Hepatocyte (in vitro differentiated cells): ENCODE data around the gene NEDD4L.

Experiments
- CTCF ChIP-seq: fragments of 200-600 bp; sonication (generic); IDR thresholded peaks from 2 replicates; pipeline ENCODE4 v1.5.1; 2016; ENCODE audit warnings: antibody characterized with exemption, mild to moderate bottlenecking; ENCODE audit not compliant: poor library complexity
- EZH2 ChIP-seq: fragments of 200-600 bp; sonication (generic); IDR thresholded peaks from 2 replicates; pipeline ENCODE4 v1.6.1; 2016; ENCODE audit warnings: antibody characterized with exemption, mild to moderate bottlenecking, borderline replicate concordance

DNA sequence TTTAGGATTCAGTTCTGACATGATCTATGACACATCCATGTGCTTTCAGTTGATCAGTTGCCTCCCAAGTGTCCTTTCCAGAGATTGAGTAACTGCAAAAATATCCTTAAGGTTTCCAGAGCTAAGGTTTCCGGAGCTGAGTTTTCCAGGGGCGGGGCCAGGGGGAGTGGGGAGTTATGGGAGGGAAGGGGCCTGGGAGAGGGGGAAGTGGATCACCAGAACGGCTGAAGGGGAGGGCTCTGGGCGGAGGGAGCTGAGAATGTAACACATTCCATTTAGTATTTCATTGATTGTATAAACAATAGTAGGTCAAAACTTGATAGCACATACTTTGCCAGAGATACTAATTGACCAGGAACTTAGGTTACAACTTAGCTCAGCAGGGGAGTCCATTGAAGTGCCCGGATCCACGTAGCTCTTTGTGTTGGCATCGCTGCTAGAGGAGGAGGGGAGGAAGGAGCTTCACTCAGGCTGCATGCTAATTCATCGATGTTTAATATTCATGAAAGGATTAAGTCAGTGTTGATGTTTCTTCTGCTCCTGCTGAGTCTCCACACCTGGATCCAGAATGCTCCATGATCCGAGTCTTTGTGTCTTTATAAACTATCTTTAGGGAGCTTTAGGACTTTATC is 295.1 kb downstream of the NEDD4L start:
- no peak for TF ChIP-seq CTCF
- no peak for TF ChIP-seq EZH2
